Endothelial cell of umbilical vein (primary cell): ENCODE data around the gene PUS1.

Experiments
- CTCF ChIP-seq, 2 donors: IDR thresholded peaks; 1 replicate in 1 of 2; 2 replicates in 1 of 2; pipeline ENCODE4 v1.5.1; 2011; ENCODE audit warnings: low read length in 2 of 2, mild to moderate bottlenecking in 2 of 2, moderate library complexity in 2 of 2, control low read depth in 1 of 2, inconsistent platforms in 1 of 2, low read depth in 1 of 2; ENCODE audit not compliant: insufficient read depth in 1 of 2; ENCODE audit errors: extremely low read depth in 1 of 2
- EZH2 ChIP-seq: IDR thresholded peaks from 2 replicates; pipeline ENCODE4 v1.6.1; 2012; ENCODE audit warnings: borderline replicate concordance, low read depth, mild to moderate bottlenecking, moderate library complexity, low read length, inconsistent platforms; ENCODE audit not compliant: severe bottlenecking
- FOS ChIP-seq: IDR thresholded peaks from 2 replicates; pipeline ENCODE4 v1.6.1; 2011; ENCODE audit warnings: mild to moderate bottlenecking, low read length, moderate library complexity, borderline replicate concordance; ENCODE audit not compliant: insufficient read depth
- GATA2 ChIP-seq: IDR thresholded peaks from 2 replicates; pipeline ENCODE4 v1.7.0; 2011; ENCODE audit warnings: low read depth, mild to moderate bottlenecking, moderate library complexity, mixed read lengths, low read length; ENCODE audit not compliant: insufficient read length, insufficient read depth
- JUN ChIP-seq: IDR thresholded peaks from 2 replicates; pipeline ENCODE4 v1.6.1; 2011; ENCODE audit warnings: borderline replicate concordance, low read depth; ENCODE audit not compliant: insufficient read length, insufficient read depth
- MAX ChIP-seq: IDR thresholded peaks from 2 replicates; pipeline ENCODE4 v1.6.1; 2011; ENCODE audit not compliant: insufficient read depth, insufficient read length
- MYC ChIP-seq: IDR thresholded peaks from one replicate; pipeline ENCODE4 v1.6.1; 2011; ENCODE audit warnings: mild to moderate bottlenecking, low read depth, low read length
- POLR2A ChIP-seq: IDR thresholded peaks from 2 replicates; pipeline ENCODE4 v1.6.1; 2012; ENCODE audit warnings: low read depth, mild to moderate bottlenecking, control low read depth, low read length
- POLR2AphosphoS5 ChIP-seq: IDR thresholded peaks from 2 replicates; pipeline ENCODE4 v1.6.1; 2012; ENCODE audit warnings: low read depth, mild to moderate bottlenecking, control low read depth, low read length, moderate library complexity; ENCODE audit not compliant: insufficient read depth

- TF ChIP-seq GATA2: no peak
- no peak for TF ChIP-seq POLR2A
- no peak for TF ChIP-seq JUN
- no peak for TF ChIP-seq CTCF (IDR thresholded peaks at IDR 0.05; ENCODE audit: extremely low read depth in 1 of 2, insufficient read depth in 1 of 2, low read depth in 1 of 2, low read length in 2 of 2)
- TF ChIP-seq EZH2: no peak
- TF ChIP-seq FOS: no peak
- no peak for TF ChIP-seq MYC
- no peak for TF ChIP-seq MAX
- no peak for TF ChIP-seq POLR2AphosphoS5
These were observed 19.2 kb downstream of the PUS1 start for GRCh38 chr12:131948166-131948712.
